ENCODE results near the gene DMRTA1.
A peak's percentile ranks its signal among the peaks of the same experiment; 100 is the strongest.
"Not testable (repeated sequence)": the region's sequence is repeated elsewhere in the genome, so short reads cannot be mapped to it uniquely, and the experiment has no call there.

DMRTA1 gene, protein sequence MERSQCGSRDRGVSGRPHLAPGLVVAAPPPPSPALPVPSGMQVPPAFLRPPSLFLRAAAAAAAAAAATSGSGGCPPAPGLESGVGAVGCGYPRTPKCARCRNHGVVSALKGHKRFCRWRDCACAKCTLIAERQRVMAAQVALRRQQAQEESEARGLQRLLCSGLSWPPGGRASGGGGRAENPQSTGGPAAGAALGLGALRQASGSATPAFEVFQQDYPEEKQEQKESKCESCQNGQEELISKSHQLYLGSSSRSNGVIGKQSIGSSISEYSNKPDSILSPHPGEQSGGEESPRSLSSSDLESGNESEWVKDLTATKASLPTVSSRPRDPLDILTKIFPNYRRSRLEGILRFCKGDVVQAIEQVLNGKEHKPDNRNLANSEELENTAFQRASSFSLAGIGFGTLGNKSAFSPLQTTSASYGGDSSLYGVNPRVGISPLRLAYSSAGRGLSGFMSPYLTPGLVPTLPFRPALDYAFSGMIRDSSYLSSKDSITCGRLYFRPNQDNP

DNA sequence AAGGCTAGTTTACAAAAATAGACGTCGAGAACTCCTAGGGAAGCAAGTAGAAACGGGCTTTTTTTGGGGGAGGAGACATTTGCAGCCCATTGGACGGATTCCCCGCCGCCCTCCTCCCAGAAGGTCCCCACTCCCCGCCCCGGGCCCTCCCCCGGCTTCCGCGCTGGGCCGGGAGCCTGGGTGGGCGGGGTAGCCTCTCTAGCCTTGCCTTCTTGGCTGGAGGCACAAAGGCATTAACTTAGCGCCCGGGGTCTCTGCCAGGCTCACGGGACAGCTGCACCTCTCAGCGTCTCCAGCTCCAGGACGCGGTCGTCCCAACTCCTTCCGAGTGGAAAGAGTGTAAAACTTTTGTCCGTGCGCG, at the start of gene DMRTA1:
TSS of gene DMRTA1 (plus strand) at position 236 of the 361 bp plus-strand sequence. CDS start 242 bp downstream, outside the sequence.
- DNase-seq: peak in 1 of 2 experiments; percentile 4

DNA sequence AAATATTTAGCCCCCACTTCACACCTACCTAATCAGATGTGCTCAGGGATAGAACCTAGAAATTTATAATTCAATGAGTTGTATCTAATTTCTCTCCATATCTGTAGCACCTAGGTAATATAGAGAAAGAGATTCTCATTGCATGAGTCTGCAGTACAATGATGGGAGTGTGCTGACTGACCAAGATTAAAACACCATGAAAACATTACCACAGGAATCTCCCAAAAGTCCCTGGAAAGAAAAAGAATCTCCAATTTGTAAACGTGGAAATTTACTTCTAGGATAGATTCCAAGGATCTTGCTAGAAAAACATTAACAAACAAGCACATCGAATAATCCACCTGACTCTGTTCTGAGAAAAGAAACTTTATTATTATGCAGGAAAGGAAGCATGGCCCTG, 45.0 kb upstream of the DMRTA1 start:
- TF ChIP-seq POLR2A (IDR thresholded peaks at IDR 0.05; ENCODE audit: low read length) (no peak), GATA1 (IDR thresholded peaks at IDR 0.05; ENCODE audit: low read depth, low read length) (no peak)
- DNase-seq: no peak

More for the DNA sequence above, at the start of gene DMRTA1:
- TF ChIP-seq POLR2A (IDR thresholded peaks at IDR 0.05; ENCODE audit: low read length) (no peak), GATA1 (IDR thresholded peaks at IDR 0.05; ENCODE audit: low read depth, low read length) (no peak)

DNA sequence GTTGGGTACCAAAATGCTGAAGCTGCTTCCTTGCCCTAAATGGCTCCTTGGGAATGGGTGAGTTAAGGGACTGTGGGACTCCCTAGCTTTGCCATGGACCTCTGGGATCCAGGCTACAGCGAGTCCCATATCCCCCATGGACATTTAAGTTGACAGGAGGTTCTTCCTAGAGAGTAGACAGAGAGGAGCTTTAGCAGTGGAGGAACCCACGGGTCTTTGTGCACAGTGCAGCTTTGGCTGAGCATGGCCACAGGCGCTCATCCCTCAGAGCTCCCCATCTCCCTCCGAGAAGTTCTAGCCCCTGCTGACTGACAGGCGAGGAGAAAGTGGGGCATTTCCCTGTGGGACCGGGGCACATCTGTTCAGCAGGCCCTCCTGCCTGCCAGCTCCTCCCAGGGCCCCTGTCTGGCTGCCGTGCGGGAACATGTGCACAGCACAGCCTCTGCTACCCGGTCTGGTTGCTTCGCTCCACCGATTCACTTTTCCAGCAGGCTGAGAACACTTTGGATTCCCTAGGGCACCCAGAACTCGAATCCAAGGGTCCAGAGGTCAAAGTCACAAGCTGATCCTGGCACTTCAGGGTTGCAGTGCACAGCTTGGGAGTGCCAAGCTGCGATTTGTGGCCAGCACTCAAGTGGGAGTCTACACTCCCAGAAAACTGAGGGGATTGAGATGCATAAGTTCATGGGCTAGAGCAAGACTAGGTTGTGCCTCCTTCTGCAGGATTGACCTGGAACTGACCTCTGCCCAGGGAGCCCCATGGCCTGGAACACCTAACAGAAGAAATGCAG, 40.6 kb upstream of the DMRTA1 start:
- no peak for DNase-seq
- TF ChIP-seq POLR2A (IDR thresholded peaks at IDR 0.05; ENCODE audit: low read length) (no peak), GATA1 (IDR thresholded peaks at IDR 0.05; ENCODE audit: low read depth, low read length) (no peak)

DNA sequence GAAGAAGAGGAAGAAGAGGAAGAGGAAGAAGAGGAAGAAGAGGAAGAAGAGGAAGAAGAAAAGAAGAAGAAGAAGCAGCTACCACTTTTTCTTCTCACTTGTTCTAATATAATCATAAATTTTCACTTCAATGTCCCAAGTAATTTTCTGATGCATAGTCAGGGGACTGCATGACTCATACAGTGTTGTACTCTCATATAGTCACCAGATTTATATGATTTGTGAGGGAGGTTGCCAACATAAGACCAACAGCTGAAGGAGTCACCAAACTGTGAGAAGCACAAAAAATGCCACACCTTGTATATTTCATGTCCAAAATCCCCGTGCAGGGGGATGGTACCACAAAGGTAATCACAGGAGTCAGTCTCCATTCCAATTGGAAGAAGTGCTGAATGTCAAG, 32.7 kb upstream of the DMRTA1 start:
- DNase-seq: no peak
- no peak for TF ChIP-seq POLR2A (IDR thresholded peaks at IDR 0.05; ENCODE audit: low read length)
- no peak for TF ChIP-seq GATA1 (IDR thresholded peaks at IDR 0.05; ENCODE audit: low read depth, low read length)

DNA sequence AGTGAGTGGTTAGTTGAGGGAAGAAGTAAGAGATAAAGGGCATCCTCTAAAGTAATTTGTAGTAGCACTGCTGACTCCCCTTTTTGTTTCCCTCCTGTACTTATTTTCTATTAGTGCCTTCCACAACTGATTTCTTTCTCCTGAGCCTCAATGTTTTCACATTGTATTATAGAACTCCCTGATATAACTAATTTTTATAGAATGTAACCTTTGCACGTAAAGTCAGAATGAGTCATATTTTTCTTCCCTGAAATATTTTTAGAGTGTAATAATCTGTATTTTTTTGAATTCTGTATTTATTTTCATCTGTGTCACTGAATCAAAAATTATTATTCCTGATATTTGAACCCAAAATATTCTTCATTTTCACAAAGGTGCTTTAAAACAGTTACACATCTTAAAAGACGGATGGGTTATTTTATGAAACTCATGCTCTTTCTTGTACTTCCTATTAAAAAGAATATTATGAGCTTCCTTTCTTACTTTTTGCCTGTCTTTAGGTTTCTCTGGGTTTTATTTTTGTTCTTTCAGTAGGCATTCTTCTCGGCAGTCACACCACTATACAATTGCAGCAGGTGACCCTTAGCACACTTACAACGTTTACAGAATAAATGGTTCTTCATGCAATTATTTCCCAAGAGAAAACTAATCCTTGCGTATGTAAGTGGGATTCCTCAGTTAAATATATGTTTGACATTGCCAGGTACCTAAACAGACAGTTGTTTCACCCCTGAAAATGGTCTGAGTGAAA, 30.5 kb upstream of the DMRTA1 start:
- no peak for TF ChIP-seq GATA1 (IDR thresholded peaks at IDR 0.05; ENCODE audit: low read depth, low read length)
- TF ChIP-seq POLR2A (IDR thresholded peaks at IDR 0.05; ENCODE audit: low read length): no peak
- DNase-seq: no peak

DNA sequence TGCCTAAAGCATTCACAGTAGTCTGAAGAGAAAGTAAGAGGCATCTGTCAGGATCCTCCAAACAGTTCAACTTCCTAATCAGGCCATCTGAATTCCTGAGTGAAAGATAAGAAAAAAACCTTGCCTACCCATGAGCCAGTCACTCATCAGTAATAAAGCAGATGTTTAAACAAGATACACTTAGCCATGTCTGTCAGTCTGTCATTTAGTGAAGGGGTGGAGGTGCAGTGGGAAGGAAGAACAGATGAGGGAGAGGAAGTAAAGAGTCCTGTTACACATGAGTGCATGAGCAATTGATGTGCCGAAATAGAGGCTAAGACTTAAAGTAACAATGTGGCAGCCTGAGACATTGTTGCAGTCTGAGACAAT, 29.9 kb upstream of the DMRTA1 start:
- peak in 1 of 2 experiments; percentile 8 for DNase-seq

DNA sequence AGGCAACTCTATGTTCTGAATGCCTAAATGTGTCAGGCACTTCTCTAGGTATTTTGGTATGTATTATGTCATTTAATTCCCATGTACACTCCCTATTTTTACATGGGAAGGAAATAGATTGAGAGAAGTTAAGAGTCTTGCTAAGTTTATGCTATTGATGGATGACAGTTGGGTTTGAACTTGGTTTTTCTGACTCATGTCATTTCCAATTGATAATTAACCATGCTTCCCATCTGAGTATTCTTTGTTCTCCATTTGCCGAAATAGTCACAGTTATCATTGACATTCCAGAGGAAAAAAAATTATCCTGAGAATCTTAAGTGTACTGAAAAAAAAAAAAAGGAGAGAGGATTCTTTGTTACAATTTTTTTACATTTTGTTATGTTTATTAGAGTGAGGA, 23.1 kb upstream of the DMRTA1 start:
- no peak for DNase-seq
- TF ChIP-seq POLR2A (IDR thresholded peaks at IDR 0.05; ENCODE audit: low read length) (no peak), GATA1 (IDR thresholded peaks at IDR 0.05; ENCODE audit: low read depth, low read length) (no peak)

More for the DNA sequence above, 29.9 kb upstream of the DMRTA1 start:
- TF ChIP-seq POLR2A (IDR thresholded peaks at IDR 0.05; ENCODE audit: low read length): no peak

DNA sequence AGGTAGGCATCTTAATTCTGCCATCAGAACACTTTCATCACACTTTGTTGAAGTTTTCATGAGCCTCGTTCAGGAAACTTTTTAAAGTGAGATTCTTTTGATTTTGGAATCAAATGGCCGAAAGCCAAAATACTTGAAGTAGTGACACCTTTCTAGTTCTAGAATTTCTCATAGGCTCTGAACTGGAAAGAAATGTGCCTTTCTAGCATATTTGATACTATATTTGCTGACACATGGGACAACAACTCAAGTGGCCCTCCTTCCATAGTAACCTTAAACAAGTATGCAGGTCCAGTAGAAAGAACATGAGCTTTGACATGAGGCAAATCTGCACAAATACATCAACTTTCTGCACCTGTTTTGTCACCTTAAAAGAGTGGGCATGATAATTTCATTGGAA, 22.0 kb upstream of the DMRTA1 start:
- TF ChIP-seq GATA1 (IDR thresholded peaks at IDR 0.05; ENCODE audit: low read depth, low read length) (no peak), POLR2A (IDR thresholded peaks at IDR 0.05; ENCODE audit: low read length) (no peak)
- DNase-seq: no peak

DNA sequence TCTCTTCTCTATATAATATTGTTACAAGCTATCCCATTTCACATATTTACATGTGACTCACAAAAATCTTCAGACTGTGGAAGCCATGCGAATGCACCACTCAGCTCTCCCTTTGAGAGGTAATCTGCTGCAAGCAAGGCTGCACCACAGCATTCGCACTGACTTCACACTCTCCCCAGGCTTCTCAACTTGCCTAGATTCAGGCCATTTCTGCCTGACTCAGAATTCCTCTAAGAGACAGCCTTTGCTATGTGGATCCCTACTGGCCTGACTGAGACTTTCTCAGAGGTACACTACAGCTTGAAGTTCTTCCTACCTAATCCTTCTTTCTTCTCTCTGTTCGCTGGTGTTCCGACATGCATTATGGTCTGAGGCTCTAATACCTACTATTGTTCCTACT, 21.1 kb upstream of the DMRTA1 start:
- TF ChIP-seq POLR2A (IDR thresholded peaks at IDR 0.05; ENCODE audit: low read length): no peak
- no peak for TF ChIP-seq GATA1 (IDR thresholded peaks at IDR 0.05; ENCODE audit: low read depth, low read length)
- no peak for DNase-seq

DNA sequence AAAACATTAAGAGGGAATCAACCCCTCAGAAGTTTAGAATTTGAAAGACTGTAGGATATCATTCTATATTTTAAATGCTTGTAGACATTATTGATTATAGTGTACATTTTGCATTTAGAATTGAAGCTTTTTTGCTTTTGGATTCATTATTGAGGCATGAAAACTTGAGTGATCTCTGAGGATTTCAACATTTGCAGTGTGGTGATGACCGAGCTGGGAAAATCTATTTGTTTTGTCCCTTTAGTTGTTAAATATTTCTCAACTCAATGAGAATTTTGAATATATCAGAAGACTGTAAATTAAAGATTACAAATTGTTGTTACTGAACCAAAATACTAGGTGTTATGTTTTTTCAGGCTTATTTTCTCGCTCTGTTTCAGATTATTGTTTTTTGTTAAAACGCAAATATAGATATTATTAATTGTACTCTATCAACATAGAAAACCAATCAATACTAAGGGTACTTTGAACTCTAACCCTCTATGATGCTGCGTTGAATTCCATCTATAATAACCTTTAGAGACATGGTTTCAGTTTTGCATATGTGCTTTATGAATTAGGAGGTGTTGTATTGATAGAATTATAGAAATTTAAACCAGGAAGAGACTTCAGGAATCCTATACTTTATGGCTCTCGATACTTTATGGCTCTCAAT, 19.3 kb upstream of the DMRTA1 start:
- TF ChIP-seq GATA1 (IDR thresholded peaks at IDR 0.05; ENCODE audit: low read depth, low read length): no peak
- TF ChIP-seq POLR2A (IDR thresholded peaks at IDR 0.05; ENCODE audit: low read length): no peak
- DNase-seq: no peak

DNA sequence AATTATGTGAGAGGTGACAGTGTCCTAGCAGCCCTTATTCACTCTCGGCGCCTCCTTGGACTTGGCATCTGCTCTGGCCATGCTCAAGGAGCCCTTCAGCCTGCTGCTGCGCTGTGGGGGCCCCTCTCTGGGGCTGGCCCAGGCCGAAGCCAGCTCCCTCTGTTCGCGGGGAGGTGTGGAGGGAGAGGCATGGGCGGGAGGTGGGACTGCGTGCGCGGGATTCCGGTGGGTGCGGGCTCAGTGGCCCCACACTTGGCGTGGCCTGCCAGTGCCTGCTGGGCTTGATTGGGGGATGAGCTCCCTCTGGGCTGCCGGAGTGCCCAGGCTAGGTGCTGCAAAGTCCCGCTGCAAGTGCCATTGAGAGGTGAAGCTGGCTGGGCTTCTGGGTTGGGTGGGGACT, 12.9 kb upstream of the DMRTA1 start:
- TF ChIP-seq GATA1 (IDR thresholded peaks at IDR 0.05; ENCODE audit: low read depth, low read length): no peak
- TF ChIP-seq POLR2A (IDR thresholded peaks at IDR 0.05; ENCODE audit: low read length): no peak
- no peak for DNase-seq

DNA sequence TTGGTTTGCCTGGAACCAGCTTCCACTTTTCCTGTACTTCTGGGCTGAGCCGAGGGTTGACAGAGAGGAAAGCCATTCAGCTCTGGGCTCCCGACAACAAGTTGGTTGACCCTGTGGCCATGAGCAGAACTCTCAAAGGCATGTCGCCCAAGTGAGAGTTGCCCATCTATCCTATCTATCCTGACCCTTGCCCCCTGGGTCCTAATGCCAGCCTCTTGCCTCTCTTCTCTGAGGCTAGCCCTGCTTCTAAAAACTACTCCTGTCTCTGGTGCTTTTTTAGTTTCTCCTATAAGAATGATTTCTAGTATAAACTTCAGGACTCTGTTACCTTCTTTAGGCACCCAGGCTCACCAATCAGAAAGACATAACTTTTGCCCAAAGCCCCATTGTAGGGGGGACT, 11.4 kb upstream of the DMRTA1 start:
- DNase-seq: not testable (repeated sequence)

DNA sequence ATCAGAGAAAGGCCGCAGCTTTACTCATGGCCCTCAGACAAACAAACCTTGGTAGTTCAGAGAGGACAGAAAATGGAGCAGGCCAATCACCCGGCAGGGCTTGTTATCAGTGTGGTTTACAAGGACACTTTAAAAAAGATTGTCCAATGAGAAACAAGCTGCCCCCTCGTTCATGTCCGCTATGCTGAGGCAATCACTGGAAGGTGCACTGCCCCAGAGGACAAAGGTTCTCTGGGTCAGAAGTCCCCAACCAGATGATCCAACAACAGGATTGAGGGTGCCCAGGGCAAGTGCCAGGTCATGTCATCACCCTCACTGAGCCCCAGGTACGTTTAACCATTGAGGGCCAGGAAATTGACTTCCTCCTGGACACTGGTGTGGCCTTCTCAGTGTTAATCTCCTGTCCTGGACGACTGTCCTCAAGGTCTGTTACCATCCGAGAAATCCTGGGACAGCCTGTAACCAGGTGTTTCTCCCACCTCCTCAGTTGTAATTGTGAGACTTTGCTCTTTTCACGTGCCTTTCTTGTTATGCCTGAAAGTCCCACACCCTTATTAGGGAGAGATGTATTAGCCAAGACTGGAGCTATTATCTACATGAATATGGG, 9.1 kb upstream of the DMRTA1 start:
- DNase-seq: not testable (repeated sequence)
